ENCODE measurements around the gene LHX6. TPM values are rescaled to one million over a fixed set of nuclear protein-coding genes. Genes with fewer than 3 reads are reported as not detected.

The LHX6 gene
- total and polyA plus RNA-seq, 2 of the 4 experiments (the other 2 are of a cell fraction) = under 0.01 to 0.05 TPM

DNA sequence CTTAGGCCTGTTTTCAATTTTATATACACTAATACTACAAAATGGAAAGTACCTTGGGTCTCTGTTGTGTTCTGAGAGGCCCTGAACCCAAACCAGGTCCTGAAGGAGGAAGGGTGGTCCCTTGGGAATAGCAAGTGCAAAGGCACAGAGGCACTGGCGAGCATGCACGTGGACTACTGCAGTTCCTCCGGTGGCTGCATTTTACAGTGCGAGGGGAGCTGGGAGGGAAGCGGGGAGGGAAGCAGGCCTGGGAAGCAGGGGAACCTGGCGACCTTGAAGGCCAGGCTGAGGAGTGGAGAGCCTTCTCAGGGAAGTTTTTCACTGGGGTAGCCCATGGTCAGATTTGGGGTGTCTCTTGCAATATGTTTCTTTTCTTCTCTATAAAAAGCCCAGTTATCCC is 35.1 kb downstream of the LHX6 start:
- H4K5ac ChIP-seq (ENCODE audit: low read depth, low read length) = no peak overlapping the region
- H3K18ac ChIP-seq (ENCODE audit: low read depth, low read length) = no peak overlapping the region
- H2BK5ac ChIP-seq (ENCODE audit: low read depth, low read length, poor library complexity, severe bottlenecking) = no peak overlapping the region
- no peaks in the 10 kb centered on the region for H4K20me1 ChIP-seq (ENCODE audit: insufficient read depth, low read length)
- H3K27me3 ChIP-seq (ENCODE audit: control insufficient read depth, insufficient read depth, low read length) = peaks cover 40% of the 10 kb centered on the region
- H3K9ac ChIP-seq (ENCODE audit: low read depth, low read length) = no peak overlapping the region
- H3K4me3 ChIP-seq (ENCODE audit: insufficient read depth, low read depth, low read length) = no peak overlapping the region
- H3K14ac ChIP-seq (replicated peaks; ENCODE audit: low read depth, low read length) = no peak overlapping the region
- H4K8ac ChIP-seq (ENCODE audit: low read depth in 2 of 2, low read length in 2 of 2) = no peak overlapping the region
- H3K27ac ChIP-seq (ENCODE audit: insufficient read depth, low read length) = no peak overlapping the region
- no peaks in the 10 kb centered on the region for H3K9me3 ChIP-seq (ENCODE audit: control insufficient read depth, insufficient read depth, low read length)
- no peak overlapping the region for H3K4ac ChIP-seq (ENCODE audit: low read depth, low read length)
- H2AFZ ChIP-seq (replicated peaks; ENCODE audit: low read length, poor library complexity) = no peak overlapping the region
- ChIA-PET CTCF (interaction anchor here (0.6 kb wide), 1 partner anchor 223 kb away, joined by 3 read pairs; no protein-coding TSS in a partner anchor), POLR2A (ENCODE audit: unreplicated experiment) (no interaction called here)
- no peak overlapping the region for H4K91ac ChIP-seq (ENCODE audit: insufficient read depth, low read depth, low read length)
- ATAC-seq (ENCODE audit: low read depth) (no peak), DNase-seq (no peak)
- in situ Hi-C loops (cut with MboI; ENCODE audit: low sequenced_read_pairs) = no loop called here
- BruUV-seq (replicated peaks) = no TSS peak
- peaks cover 3% of the 10 kb centered on the region; the same call in 1 of the 2 replicates for H3K9me1 ChIP-seq (ENCODE audit: insufficient read depth, low read length)
- H3K23ac ChIP-seq (ENCODE audit: low read depth, low read length) = no peak overlapping the region
- dilution Hi-C loops (cut with HindIII; ENCODE audit: low sequenced_read_pairs, unreplicated experiment) = no loop called here
- no peak overlapping the region for H2BK20ac ChIP-seq (ENCODE audit: low read depth, low read length)
- no peaks in the 10 kb centered on the region for H3K4me1 ChIP-seq (ENCODE audit: control insufficient read depth, insufficient read depth, low read length)
- H2BK15ac ChIP-seq (ENCODE audit: low read depth, low read length) = no peak overlapping the region
- WGBS, 2 experiments (ENCODE audit: extremely low coverage in 2 of 2, insufficient read length in 1 of 2) = 78% methylated on average over 3 of the region's 6 CpGs; no CpG with 5 or more reads in 1 of the 2 experiments
- no peak overlapping the region for H2BK120ac ChIP-seq (ENCODE audit: low read depth, low read length)
- no peak overlapping the region for H3K56ac ChIP-seq (ENCODE audit: extremely low read depth, insufficient read depth, low read length)
- intact Hi-C loops (cut with micrococcal nuclease) = no loop called here
- H3K4me2 ChIP-seq (ENCODE audit: low read depth, low read length) = no peak overlapping the region
- TF ChIP-seq MAFK (IDR thresholded peaks at IDR 0.05; ENCODE audit: low read depth, low read length) (no peak), NFE2L2 (IDR thresholded peaks at IDR 0.05; ENCODE audit: low read depth, low read length) (no peak)
- H2AK5ac ChIP-seq (ENCODE audit: low read depth, low read length) = no peak overlapping the region
- no peaks in the 10 kb centered on the region for H3K36me3 ChIP-seq (ENCODE audit: control insufficient read depth, insufficient read depth, low read length)
- no peaks in the 10 kb centered on the region for H3K79me1 ChIP-seq (ENCODE audit: low read depth in 1 of 2, low read length in 2 of 2)
- no peak overlapping the region for H2AK9ac ChIP-seq (replicated peaks; ENCODE audit: low read depth, low read length, poor library complexity)
